GM21723 (cell line): Measurements from ENCODE around the gene RPL15.
A peak's percentile ranks its signal among the peaks of the same experiment; 100 is the strongest.
"Not testable (repeated sequence)": the region's sequence is repeated elsewhere in the genome, so short reads cannot be mapped to it uniquely, and the experiment has no call there.

ENCODE experiments used
- ATAC-seq: cut with Tn5 transposase; IDR thresholded peaks from one replicate; pipeline ENCODE4 v1.9.1; 2021; ENCODE audit warnings: mild to moderate bottlenecking, moderate library complexity; ENCODE audit not compliant: unreplicated experiment

The RPL15 gene

DNA sequence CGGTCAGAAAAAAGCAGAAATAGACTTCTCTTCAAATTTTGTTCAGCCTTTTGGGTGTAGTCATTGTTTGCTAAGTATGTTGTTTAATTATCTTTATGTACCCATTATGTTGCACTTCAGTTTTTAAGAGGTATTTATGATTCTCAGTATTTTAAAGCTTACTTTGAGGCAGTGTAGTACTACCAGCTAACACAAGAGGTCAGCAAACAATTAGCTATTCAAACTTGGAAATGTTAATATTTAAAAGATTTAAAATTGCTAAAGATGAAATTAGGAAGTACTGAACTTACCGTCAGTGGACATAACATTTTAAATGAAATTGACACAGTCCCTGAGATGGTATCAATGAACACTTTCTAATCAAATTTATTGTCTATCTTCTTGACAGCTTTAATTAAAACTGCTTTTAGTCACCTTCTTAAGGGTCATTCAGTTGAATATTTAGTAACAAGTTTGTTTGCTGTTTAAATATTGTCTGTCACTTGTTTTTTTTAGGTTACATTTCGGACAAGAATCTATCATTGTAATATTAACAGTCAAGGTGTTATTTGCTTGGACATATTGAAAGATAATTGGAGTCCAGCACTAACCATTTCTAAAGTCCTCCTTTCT is 28.2 kb upstream of the RPL15 start:
- ATAC-seq: peak; percentile 55

- no peak for ATAC-seq
Observed at GRCh38 chr3:23889386-23889785, 27.5 kb upstream of the RPL15 start.

GRCh38 chr3:23889950-23890349 is 27.0 kb upstream of the RPL15 start:
- ATAC-seq: no peak

- ATAC-seq: no peak
Observed at GRCh38 chr3:23894254-23895061, 22.5 kb upstream of the RPL15 start.

DNA sequence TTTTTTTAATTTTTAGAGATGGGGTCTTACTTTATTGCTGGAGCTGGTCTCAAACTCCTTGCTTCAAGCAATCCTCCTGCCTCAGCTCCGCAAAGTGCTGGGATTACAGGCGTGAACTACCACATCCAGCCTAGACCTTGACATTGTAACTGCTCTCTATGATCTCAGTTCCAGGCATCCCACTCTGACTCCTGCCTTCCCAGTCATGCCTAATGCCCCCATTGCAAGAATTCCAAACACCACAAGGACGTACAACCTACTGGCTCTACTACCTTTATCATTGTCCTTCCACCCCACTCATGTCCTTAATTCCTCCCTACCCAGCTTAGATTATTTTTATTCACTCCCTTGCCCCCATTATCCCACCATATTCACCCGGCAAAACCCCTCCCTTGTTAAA is 21.8 kb upstream of the RPL15 start:
- ATAC-seq: no peak

DNA sequence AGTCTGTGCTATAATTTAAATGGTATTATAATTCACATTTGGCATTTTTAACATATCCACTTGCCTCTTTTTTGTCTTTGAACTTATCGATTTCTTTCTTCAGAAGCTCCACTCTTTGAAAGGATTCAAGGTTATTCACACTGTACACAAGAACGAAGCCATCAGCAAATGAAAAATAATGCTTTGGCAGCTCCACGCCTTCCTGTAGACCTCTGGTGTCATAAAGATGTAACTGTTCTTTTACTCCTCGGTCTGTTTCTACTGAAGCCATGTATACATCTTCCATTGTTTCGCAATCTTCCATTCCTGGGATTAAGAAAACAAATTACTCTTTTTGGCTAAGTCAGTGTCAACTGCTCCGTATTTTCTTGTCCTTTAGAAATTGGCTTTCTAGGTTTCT is 16.2 kb upstream of the RPL15 start:
- ATAC-seq: no peak

GRCh38 chr3:23904545-23904944 is 12.4 kb upstream of the RPL15 start:
- ATAC-seq: no peak

DNA sequence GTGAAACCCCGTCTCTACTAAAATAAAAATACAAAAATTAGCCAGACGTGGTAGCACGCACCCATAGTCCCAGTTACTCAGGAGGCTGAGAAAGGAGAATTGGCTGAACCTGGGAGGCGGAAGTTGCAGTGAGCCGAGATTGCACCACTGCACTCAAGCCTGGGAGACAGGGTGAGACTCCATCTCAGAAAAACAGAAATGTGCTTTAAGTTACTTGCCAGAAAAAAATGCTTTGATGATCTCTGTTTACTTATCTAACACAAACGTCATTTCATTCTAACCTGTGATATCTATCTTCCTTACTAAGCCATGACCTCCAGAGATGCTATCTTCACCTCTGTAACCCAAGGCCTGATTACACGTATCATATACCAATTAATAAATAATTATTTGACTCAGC is 7.6 kb upstream of the RPL15 start:
- no peak for ATAC-seq

DNA sequence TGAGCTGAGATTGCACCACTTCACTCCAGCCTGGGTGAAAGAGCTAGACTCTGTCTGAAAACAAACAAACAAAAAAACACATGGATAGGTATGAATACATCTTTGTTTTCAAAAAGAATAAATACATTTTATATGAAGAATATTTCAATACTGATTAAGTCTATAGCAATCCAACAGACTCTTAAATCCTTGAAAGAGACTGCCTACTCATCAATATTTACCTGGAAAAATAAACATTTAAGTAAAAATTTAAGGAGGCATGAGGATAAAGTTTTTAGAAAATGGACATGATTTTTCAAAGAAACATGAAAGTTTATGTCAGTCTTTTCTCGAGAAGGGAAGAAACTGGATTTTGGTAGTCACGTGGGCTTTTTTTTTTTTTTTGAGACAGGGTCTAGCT is 5.5 kb upstream of the RPL15 start:
- ATAC-seq: no peak

- not testable (repeated sequence) for ATAC-seq
Observed at GRCh38 chr3:23912335-23912734, 4.6 kb upstream of the RPL15 start.

DNA sequence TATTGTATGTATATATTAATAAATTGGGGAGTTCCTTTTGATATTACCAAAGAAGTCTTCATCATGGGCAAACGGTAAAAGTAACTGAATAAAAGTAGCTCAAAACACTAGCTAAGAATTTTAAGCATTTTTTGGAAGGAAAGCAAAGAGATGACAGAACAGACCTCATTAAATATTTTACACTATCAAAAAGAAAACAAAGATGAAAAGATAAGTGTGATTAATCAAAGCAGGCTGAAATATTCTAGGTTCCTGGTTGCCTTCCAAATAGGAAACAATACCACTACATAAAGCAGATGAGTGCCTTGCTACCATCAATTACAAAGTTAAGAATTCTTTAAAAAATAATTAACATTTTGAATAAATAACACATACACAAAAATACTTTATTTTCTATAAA is 3.8 kb upstream of the RPL15 start:
- ATAC-seq: no peak

GRCh38 chr3:23913873-23914743 is 2.8 kb upstream of the RPL15 start:
- peak; percentile 14 for ATAC-seq

GRCh38 chr3:23915537-23916108 is 1.3 kb upstream of the RPL15 start:
- ATAC-seq: no peak

DNA sequence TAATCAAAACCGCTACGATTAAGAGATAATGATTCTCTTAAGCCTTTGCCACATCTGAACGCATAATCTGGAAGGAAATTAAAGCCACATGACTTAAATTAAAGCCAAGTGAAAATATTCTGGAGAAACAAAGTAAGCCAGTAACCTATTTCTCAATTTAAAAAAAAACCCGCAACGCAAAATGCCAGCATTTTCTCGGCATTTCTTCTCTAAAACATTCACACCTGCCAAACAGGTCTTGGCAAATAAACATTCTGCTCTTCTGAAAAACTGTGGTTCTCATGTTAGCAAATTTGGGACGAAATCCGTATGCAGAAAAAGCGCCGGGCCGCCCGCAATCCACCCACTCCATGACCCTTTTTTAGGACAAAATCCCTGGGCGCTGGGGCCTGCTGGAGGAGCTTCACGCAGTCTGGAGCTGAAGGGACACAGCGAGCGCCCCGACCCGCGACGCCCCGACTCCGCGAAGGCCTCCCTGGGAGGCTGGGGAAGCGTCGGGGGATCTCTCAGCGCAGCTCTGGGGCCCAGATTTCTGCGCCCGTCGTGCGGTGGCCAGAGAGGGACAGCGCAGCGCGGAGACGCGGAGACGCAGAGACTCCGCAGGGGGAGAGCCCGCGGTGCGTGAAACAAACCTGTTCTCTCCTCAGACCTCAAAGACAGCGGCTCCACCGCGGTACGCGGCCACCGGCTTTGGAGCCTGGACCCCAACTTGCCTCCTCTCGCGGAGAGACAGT is 613 bp upstream of the RPL15 start:
- ATAC-seq: peak; percentile 48

- ATAC-seq: not testable (repeated sequence)
Observed at GRCh38 chr3:23917679-23918303, 859 bp downstream of the RPL15 start.

- ATAC-seq: not testable (repeated sequence)
Observed at GRCh38 chr3:23918331-23918730, 1.4 kb downstream of the RPL15 start.

DNA sequence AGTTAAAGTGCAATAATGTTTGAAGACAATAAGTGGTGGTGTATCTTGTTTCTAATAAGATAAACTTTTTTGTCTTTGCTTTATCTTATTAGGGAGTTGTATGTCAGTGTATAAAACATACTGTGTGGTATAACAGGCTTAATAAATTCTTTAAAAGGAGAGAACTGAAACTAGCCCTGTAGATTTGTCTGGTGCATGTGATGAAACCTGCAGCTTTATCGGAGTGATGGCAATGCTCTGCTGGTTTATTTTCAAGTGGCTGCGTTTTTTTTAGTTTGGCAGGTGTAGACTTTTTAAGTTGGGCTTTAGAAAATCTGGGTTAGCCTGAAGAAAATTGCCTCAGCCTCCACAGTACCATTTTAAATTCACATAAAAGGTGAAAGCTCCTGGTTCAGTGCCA is 2.7 kb downstream of the RPL15 start:
- no peak for ATAC-seq

- no peak for ATAC-seq
Observed at GRCh38 chr3:23920151-23920655, 3.3 kb downstream of the RPL15 start.

- no peak for ATAC-seq
Observed at GRCh38 chr3:23921052-23921511, 4.2 kb downstream of the RPL15 start.

DNA sequence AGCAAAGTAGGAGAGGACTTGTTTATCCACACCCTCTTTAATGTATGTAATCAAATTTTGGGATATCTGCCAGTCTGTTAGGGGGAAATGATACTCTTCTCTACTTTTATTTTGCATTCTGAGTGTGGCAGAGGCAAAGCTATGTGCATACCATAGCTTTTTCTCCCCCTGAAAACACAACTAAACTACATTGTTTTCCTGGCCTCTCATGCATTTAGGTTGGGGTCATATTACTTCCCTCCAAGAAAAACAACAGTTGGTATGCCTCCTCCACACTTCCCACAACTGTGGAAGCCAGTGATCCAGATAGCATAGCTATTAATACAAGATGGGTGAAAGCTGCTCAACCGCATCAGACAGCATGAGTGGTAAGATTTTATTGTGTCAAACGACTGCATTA is 6.9 kb downstream of the RPL15 start:
- ATAC-seq: no peak
